HPDE6-E6E7 (cell line): ENCODE results near the gene NOL4L.
A peak's percentile ranks its signal among the peaks of the same experiment; 100 is the strongest.

Experiments used
- DNase-seq: peaks from one replicate; pipeline ENCODE4 v3.0.0; 2011; ENCODE audit warnings: missing footprints; ENCODE audit errors: extremely low spot score

NOL4L gene

GRCh38 chr20:32585011-32585585, at the start of gene NOL4L:
Gene NOL4L (minus strand): TSS chr20:32585333. CDS start chr20:32584890, 443 bp downstream.
- DNase-seq, result peak; percentile 58

GRCh38 chr20:32634041-32634805, 49.1 kb upstream of the NOL4L start:
- no peak for DNase-seq

- DNase-seq, result no peak
These were observed 47.6 kb upstream of the NOL4L start for GRCh38 chr20:32632461-32633354.

- DNase-seq, result no peak
These were observed 46.9 kb upstream of the NOL4L start for GRCh38 chr20:32631933-32632460.

GRCh38 chr20:32629813-32630212, 44.7 kb upstream of the NOL4L start:
- no peak for DNase-seq

- DNase-seq, result no peak
These were observed 43.9 kb upstream of the NOL4L start for GRCh38 chr20:32628960-32629530.

- DNase-seq, result no peak
These were observed 41.9 kb upstream of the NOL4L start for GRCh38 chr20:32626859-32627636.

GRCh38 chr20:32626407-32626806, 41.3 kb upstream of the NOL4L start:
- no peak for DNase-seq

- no peak for DNase-seq
These were observed 40.9 kb upstream of the NOL4L start for GRCh38 chr20:32625996-32626395.

- DNase-seq, result no peak
These were observed 39.7 kb upstream of the NOL4L start for GRCh38 chr20:32624687-32625345.

GRCh38 chr20:32623667-32624157, 38.6 kb upstream of the NOL4L start:
- no peak for DNase-seq

GRCh38 chr20:32622585-32623468, 37.7 kb upstream of the NOL4L start:
- no peak for DNase-seq

- DNase-seq, result no peak
These were observed 36.9 kb upstream of the NOL4L start for GRCh38 chr20:32621891-32622584.

GRCh38 chr20:32621071-32621890, 36.1 kb upstream of the NOL4L start:
- peak; percentile 87 for DNase-seq

GRCh38 chr20:32619586-32619985, 34.5 kb upstream of the NOL4L start:
- no peak for DNase-seq

GRCh38 chr20:32614772-32615171, 29.6 kb upstream of the NOL4L start:
- no peak for DNase-seq

GRCh38 chr20:32614303-32614702, 29.2 kb upstream of the NOL4L start:
- no peak for DNase-seq
